MCF 10A (cell line): ENCODE measurements around the gene WDR45B. TPM values are rescaled to one million over a fixed set of nuclear protein-coding genes. Genes with fewer than 3 reads are reported as not detected.

Source experiments
- BruUV-seq: library from RNA; stranded (reverse); fragments of 400-500 nt; replicated peaks from 2 replicates; lab custom pipeline; 2021; lab: Mats Ljungman, UMichigan
- CTCF ChIA-PET: fragments of 300-600 bp; sonication (Branson Sonifier 250); formaldehyde crosslinking; extraction: SDS; loops from one replicate; lab custom pipeline; 2021; ENCODE audit warnings: antibody characterized with exemption, inconsistent platforms; lab: Yijun Ruan, JAX
- POLR2A ChIA-PET: fragments of 300-600, 350-650 bp; sonication (Branson Sonifier 250); formaldehyde crosslinking; extraction: SDS; loops from one replicate; lab custom pipeline; 2020; ENCODE audit warnings: antibody characterized with exemption, inconsistent platforms; lab: Yijun Ruan, JAX
- DNase-seq: peaks from one replicate; pipeline ENCODE4 v3.0.0-alpha.2; 2018; ENCODE audit not compliant: unreplicated experiment
- H3K27ac Mint-ChIP-seq: one replicate; pipeline ENCODE4 v1.8.0; 2022; ENCODE audit warnings: mild to moderate bottlenecking, low read depth, mixed read lengths; ENCODE audit not compliant: unreplicated experiment
- H3K27me3 Mint-ChIP-seq: one replicate; pipeline ENCODE4 v1.8.0; 2022; ENCODE audit warnings: mixed read lengths; ENCODE audit not compliant: insufficient read depth, unreplicated experiment
- H3K36me3 Mint-ChIP-seq: one replicate; pipeline ENCODE4 v1.8.0; 2022; ENCODE audit warnings: mild to moderate bottlenecking, moderate library complexity, mixed read lengths; ENCODE audit not compliant: insufficient read depth, unreplicated experiment
- H3K4me1 Mint-ChIP-seq: one replicate; pipeline ENCODE4 v1.8.0; 2022; ENCODE audit warnings: mixed read lengths; ENCODE audit not compliant: insufficient read depth, unreplicated experiment
- H3K4me3 Mint-ChIP-seq: one replicate; pipeline ENCODE4 v1.8.0; 2022; ENCODE audit warnings: mild to moderate bottlenecking, moderate library complexity, mixed read lengths; ENCODE audit not compliant: unreplicated experiment
- H3K9me3 Mint-ChIP-seq: one replicate; pipeline ENCODE4 v1.8.0; 2022; ENCODE audit warnings: mixed read lengths; ENCODE audit not compliant: unreplicated experiment
- CTCF ChIP-seq: fragments of 200-600 bp; IDR thresholded peaks from one replicate; pipeline ENCODE4 v1.8.0; 2022; ENCODE audit warnings: antibody characterized with exemption, mild to moderate bottlenecking; ENCODE audit not compliant: unreplicated experiment
- intact Hi-C: fragments of 100-400 bp; cut with micrococcal nuclease; formaldehyde crosslinking; loops from 2 replicates; pipeline ENCODE4 v1.14.1; 2022
- total RNA-seq: library from RNA; stranded (reverse); gene quantifications from 2 replicates; pipeline ENCODE4 v1.2.3, GENCODE V29; 2022

The WDR45B gene
- total RNA-seq, 1 experiment from 2014 or later, result 88.3 TPM

- no peak overlapping the region for H3K27ac Mint-ChIP-seq
- no peak overlapping the region for H3K4me3 Mint-ChIP-seq
- peaks cover 12% of the 10 kb centered on the region for H3K36me3 Mint-ChIP-seq
- DNase-seq, result no peak
- no peaks in the 10 kb centered on the region for H3K27me3 Mint-ChIP-seq
- no peaks in the 10 kb centered on the region for H3K9me3 Mint-ChIP-seq
- intact Hi-C loops, result no loop called here
- no TSS peak for BruUV-seq
- no peak for TF ChIP-seq CTCF
- POLR2A ChIA-PET, result interaction anchor here (0.6 kb wide), 1 partner anchor 27 kb away, joined by 4 read pairs; no protein-coding TSS in a partner anchor
- H3K4me1 Mint-ChIP-seq, result no peaks in the 10 kb centered on the region
- CTCF ChIA-PET, result no interaction called here
Measured at GRCh38 chr17:82670661-82671450, 22.6 kb upstream of the WDR45B start.

GRCh38 chr17:82668631-82669099 is 20.4 kb upstream of the WDR45B start:
- DNase-seq, result peak; percentile 30

GRCh38 chr17:82668024-82668630 is 19.9 kb upstream of the WDR45B start:
- DNase-seq, result no peak
- TF ChIP-seq CTCF, result no peak
- BruUV-seq, result no TSS peak
- Mint-ChIP-seq H3K27ac (no peak overlapping the region), H3K27me3 (no peaks in the 10 kb centered on the region), H3K4me1 (no peaks in the 10 kb centered on the region), H3K9me3 (no peaks in the 10 kb centered on the region), H3K36me3 (peaks cover 12% of the 10 kb centered on the region), H3K4me3 (no peak overlapping the region)
- ChIA-PET CTCF (no interaction called here), POLR2A (no interaction called here)
- intact Hi-C loops, result no loop called here

More at GRCh38 chr17:82668631-82669099, 20.4 kb upstream of the WDR45B start:
- CTCF ChIA-PET, result interaction anchor here (0.7 kb wide), 1 partner anchor 86 kb away, joined by 3 read pairs; no protein-coding TSS in a partner anchor
- POLR2A ChIA-PET, result no interaction called here
- BruUV-seq, result no TSS peak
- no peaks in the 10 kb centered on the region for H3K27me3 Mint-ChIP-seq
- H3K9me3 Mint-ChIP-seq, result no peaks in the 10 kb centered on the region
- no peak overlapping the region for H3K4me3 Mint-ChIP-seq
- peaks cover 12% of the 10 kb centered on the region for H3K36me3 Mint-ChIP-seq
- no peaks in the 10 kb centered on the region for H3K4me1 Mint-ChIP-seq
- no peak overlapping the region for H3K27ac Mint-ChIP-seq
- intact Hi-C loops, result no loop called here
- peak; percentile 32 for TF ChIP-seq CTCF

- no peak for TF ChIP-seq CTCF
- ChIA-PET CTCF (interaction anchor here (0.6 kb wide), 1 partner anchor 733 kb away, joined by 3 read pairs; no protein-coding TSS in a partner anchor), POLR2A (no interaction called here)
- no peaks in the 10 kb centered on the region for H3K4me1 Mint-ChIP-seq
- no peaks in the 10 kb centered on the region for H3K27me3 Mint-ChIP-seq
- no peak for DNase-seq
- H3K9me3 Mint-ChIP-seq, result no peaks in the 10 kb centered on the region
- no peak overlapping the region for H3K4me3 Mint-ChIP-seq
- no TSS peak for BruUV-seq
- H3K36me3 Mint-ChIP-seq, result peaks cover 11% of the 10 kb centered on the region
- no peak overlapping the region for H3K27ac Mint-ChIP-seq
- intact Hi-C loops, result no loop called here
Measured at GRCh38 chr17:82667668-82668000, 19.4 kb upstream of the WDR45B start.
